NK-92 (cell line): ENCODE measurements around the gene PODNL1.
"Not testable (repeated sequence)": the region's sequence is repeated elsewhere in the genome, so short reads cannot be mapped to it uniquely, and the experiment has no call there.

Source experiments
- DNase-seq: peaks from one replicate; lab custom pipeline; 2025; ENCODE audit not compliant: unreplicated experiment; lab: John Stamatoyannopoulos, UW

The PODNL1 gene

DNA sequence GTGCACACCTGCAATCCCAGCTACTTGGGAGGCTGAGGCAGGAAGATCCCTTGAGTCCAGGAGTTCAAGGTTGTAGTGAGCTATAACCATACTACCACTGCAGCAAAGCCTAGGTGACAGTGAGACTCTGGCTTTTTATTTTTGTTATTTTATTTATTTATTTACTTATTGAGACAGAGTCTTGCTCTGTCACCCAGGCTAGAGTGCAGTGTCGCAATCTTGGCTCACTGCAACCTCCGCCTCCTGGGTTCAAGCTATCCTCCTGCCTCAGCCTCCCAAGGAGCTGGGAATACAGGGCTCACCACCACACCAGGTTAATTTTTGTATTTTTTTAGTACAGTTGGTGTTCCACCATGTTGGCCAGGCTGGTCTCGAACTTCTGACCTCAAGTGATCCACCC is 35.3 kb upstream of the PODNL1 start:
- DNase-seq: not testable (repeated sequence)

GRCh38 chr19:13972368-13973155 is 34.3 kb upstream of the PODNL1 start:
- no peak for DNase-seq

DNA sequence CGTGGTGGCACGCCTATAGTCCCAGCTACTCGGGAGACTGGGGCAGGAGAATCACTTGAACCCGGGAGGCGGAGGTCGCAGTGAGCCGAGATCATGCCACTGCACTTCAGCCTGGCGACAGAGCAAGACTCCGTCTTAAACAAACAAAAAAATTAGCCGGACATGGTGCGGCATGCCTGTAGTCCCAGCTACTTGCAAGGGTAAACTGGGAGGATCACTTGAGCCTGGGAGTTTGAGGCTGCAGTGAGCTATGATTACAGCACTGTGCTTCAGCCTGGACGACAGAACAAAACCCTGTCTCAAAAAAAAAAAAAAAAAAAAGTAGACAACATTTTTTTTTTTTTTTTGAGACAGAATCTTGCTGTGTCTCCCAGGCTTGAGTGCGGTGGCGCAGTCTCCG is 33.7 kb upstream of the PODNL1 start:
- not testable (repeated sequence) for DNase-seq

- DNase-seq: no peak
Measured at GRCh38 chr19:13969897-13970296, 31.7 kb upstream of the PODNL1 start.

- DNase-seq: no peak
Measured at GRCh38 chr19:13968999-13969398, 30.8 kb upstream of the PODNL1 start.

- no peak for DNase-seq
Measured at GRCh38 chr19:13968383-13968935, 30.2 kb upstream of the PODNL1 start.

DNA sequence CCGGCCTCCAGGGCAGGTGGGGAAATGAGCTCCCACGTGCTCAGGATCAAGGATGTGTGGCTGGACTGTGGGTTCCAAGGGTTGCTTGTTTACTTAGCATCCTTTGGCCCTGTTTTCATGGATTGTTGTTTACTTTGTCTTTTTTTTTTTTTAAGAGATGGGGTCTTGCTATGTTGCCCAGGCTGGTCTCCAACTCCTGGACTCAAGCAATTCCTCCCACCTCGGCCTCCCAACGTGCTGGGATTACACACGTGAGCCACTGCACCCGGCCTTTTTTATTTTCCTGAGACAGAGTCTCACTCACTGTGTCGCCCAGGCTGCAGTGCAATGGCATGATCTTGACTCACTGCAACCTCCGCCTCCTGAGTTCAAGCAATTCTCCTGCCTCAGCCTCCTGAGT is 29.0 kb upstream of the PODNL1 start:
- DNase-seq: not testable (repeated sequence)

DNA sequence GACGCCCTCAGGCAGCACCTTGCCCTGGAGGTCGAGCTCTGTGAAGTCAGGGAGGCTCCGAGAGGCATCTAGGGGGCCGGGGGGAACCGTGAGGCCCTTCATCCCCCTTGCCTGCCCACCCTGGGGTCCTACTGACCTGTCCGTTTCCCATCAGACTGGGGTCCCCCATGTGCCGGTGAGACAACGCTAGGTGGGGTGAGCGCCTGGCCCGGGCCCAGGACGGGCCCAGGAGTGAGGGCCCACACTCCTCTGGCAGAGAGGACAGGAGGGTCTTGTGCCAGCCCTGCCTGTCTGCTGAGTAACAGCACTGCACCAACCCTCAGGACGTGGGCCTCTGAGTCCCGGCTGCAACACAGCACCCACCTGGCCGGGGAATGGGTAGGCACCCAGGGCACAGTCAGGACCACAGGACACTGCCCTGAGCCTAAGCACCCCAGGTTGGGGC is 28.5 kb upstream of the PODNL1 start:
- no peak for DNase-seq

- DNase-seq: no peak
Measured at GRCh38 chr19:13965926-13966683, 27.9 kb upstream of the PODNL1 start.

DNA sequence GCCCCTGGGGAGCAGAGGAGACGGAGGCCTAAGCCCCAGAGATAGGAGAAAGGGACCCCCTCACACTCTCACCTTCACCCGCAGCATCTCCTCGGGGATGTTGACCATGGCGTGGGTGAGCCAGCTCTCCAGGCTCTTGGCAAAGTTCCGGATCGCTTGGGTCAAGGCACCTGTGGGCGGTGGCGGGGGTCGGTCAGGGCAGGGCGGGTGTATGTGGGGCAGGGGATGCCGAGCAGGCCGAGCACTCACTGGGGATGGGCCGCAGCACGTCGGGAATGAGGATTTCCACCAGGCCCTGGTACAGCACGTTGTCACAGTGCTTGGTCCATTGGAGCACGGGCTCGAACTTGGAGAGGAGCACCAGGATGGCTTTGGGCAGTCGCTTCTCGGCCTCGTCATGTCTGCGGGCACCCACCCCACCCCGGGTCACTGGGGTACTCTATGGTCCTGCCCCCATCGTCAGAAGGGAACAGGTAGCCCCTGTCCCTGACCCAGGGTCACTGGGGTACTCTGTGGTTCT is 27.2 kb upstream of the PODNL1 start:
- no peak for DNase-seq

DNA sequence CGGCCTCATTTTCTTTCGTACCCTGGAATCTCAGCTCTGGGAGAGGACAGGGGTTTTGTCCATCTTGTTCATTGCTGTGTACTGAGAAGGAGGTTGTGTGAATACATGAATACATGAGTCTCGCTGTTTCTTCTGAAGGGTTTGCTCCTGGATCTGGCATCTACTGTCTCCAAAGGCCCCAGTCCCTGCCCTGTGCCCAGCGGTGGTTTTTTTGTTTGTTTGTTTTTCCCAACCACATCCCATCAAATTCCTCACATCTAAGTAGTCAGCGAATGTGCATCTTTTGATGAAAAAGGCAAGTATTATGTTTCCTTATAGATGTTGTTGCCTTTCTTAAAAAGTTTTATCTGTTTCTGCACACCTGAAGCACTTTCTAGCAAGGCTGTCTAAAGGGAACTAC is 26.6 kb upstream of the PODNL1 start:
- no peak for DNase-seq

GRCh38 chr19:13963603-13964105 is 25.4 kb upstream of the PODNL1 start:
- DNase-seq: no peak

GRCh38 chr19:13962699-13963602 is 24.7 kb upstream of the PODNL1 start:
- DNase-seq: no peak

DNA sequence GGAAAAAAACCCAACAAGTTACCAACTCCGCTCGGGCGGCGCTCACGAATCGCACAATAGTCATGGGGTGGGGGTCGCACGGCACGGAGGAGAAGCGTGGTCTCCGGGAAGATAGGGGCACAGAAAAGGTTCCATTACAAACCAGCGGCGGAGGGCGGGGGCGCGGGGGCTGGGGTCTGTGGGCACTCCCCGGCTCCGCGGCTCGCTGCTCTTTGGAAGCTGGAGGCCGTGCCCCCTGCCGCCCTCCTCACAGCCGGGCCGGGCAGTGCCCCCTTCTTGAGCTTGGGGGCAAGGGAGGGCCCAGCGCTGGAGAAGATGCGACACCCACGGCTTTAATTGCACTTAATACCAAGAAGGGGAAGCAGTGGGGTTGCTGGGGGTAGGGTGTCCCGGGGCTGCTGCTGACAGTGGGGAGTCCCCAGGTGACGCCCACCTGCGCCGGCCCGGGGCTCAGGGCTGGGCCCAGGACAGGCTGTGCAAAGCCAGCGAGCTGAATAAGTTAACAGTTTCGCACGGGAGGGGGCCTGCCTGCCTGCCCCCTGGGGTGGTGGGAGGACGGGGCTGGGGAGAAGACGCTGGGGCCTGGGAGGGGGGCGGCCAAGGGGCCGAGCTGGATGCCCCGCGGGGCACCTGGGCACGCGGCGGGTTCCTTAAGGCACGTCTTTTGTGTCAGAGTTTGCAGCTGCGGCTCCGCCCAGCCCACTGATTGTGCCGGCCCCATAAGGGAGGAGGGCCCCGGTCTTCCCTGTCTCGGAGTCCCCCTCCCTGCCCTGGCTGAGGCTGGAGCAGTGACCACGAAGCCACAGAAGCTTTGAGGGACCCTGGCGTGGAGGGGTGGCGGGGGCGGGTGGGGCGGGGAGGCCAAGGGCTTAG is 23.8 kb upstream of the PODNL1 start:
- no peak for DNase-seq

GRCh38 chr19:13960863-13961784 is 22.9 kb upstream of the PODNL1 start:
- no peak for DNase-seq

DNA sequence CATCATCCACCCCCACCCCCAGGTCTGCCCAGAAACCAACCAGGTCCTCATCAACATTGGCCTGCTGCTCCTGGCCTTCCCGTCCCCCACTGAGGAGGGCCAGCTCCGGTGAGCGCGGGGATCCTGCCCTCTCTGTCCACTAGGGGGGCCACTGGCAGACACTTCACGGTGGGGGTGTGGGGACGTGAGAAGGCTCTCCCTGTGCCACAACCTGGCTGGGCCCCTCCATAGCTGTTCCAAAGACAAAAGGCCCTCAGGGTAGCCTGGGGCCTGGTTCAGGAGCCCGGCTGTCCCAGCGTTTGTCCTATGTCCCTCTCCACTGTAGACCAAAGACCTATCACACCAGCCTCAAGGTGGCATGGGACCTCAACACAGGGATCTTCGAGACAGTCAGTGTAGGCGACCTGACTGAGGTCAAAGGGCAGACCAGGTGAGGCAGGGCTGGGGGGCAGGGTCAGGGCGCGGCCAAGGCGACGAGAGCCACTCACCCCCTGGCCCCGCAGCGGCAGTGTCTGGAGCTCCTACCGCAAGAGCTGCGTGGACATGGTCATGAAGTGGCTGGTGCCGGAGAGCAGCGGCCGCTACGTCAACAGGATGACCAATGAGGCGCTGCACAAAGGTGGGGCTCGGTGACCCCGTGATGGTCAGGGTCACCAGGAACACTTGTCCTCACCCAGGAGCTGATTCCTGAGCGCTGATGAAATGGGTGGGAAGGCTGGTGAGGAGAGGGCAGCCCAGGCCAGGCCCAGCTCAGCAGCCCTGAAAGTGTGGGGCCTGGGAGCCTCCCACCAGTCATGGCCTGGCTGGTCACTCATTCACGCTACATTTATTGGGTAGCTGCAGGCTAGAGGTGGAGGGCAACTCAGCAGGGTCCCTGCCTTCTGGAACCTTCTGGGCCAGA is 22.0 kb upstream of the PODNL1 start:
- no peak for DNase-seq

- DNase-seq: no peak
Measured at GRCh38 chr19:13959141-13959961, 21.1 kb upstream of the PODNL1 start.
